ENCODE data around the gene TMEM37. TPM values are rescaled to one million over a fixed set of nuclear protein-coding genes. Genes with fewer than 3 reads are reported as not detected.

Gene TMEM37
- total and polyA plus RNA-seq, 2 of the 8 experiments (the other 6 are each of a cell fraction or from before 2014, with no cell fraction given) = 11.0 to 16.2 TPM

DNA sequence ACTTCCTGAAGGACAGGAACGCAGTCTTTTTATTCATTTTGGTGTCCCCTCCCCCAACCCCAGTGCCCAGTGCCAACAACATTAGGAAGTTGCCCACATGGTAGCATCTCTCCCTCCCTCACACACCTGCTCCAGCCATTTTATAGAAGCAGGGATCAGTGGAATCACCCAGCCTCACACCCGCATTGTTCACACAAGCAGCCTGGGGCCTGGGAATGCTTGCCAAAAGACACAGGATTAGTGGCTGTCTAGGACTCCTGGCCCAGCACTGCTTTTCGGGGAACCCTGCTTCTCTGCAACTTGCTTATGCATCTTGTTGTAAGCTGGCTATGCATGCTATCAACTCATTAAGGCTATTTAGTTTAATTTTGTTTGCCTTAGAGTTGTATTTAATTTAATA, 17.9 kb downstream of the TMEM37 start:
- Histone ChIP-seq H2AK5ac (ENCODE audit: low read depth, low read length) (no peak overlapping the region), H3K14ac (ENCODE audit: insufficient read length) (no peak overlapping the region), H3K9me3 (ENCODE audit: insufficient read depth in 2 of 2, low read depth in 1 of 2, low read length in 1 of 2) (no peaks in the 10 kb centered on the region), H3K27me3 (replicated peaks in 1 of 4; ENCODE audit: control insufficient read depth in 3 of 4, extremely low read depth in 1 of 4, insufficient read depth in 3 of 4, low read length in 3 of 4) (0 out of 7 replicates have a peak, but pooled peaks cover 0 to 3% (median under 1%) of the 10 kb centered on the region in 4 experiments), H2BK12ac (ENCODE audit: low read depth, low read length) (no peak overlapping the region), H4K20me1 (replicated peaks in 1 of 2; ENCODE audit: control insufficient read depth in 1 of 2, insufficient read depth in 2 of 2, low read length in 2 of 2) (no peaks in the 10 kb centered on the region), H3K4me1 (replicated peaks in 1 of 4; ENCODE audit: control insufficient read depth in 3 of 4, insufficient read depth in 4 of 4, low read length in 3 of 4) (peaks cover 0 to 11% (median 3%) of the 10 kb centered on the region in 4 experiments; a peak in 3 of 7 replicates), H3K18ac (ENCODE audit: extremely low read depth, low read length) (no peak overlapping the region), H3K79me1 (ENCODE audit: low read depth, low read length) (no peaks in the 10 kb centered on the region), H3K4me3 (ENCODE audit: extremely low read depth in 1 of 4, insufficient read depth in 2 of 4, low read depth in 3 of 4, low read length in 4 of 4) (no peak overlapping the region), H4K5ac (ENCODE audit: insufficient read length, low read depth, low read length) (no peak overlapping the region), H3K23ac (ENCODE audit: insufficient read length) (no peak overlapping the region), H3K36me3 (ENCODE audit: control insufficient read depth in 2 of 4, insufficient read depth in 4 of 4, low read length in 3 of 4) (no peaks in the 10 kb centered on the region), H3K9ac (replicated peaks in 1 of 4; ENCODE audit: extremely low read depth in 1 of 4, low read depth in 3 of 4, low read length in 3 of 4) (no peak overlapping the region), H2AFZ (ENCODE audit: low read length) (no peak overlapping the region), H3K23me2 (ENCODE audit: low read depth, low read length) (no peaks in the 10 kb centered on the region), H2BK120ac (replicated peaks; ENCODE audit: low read depth, low read length) (no peak overlapping the region), H3K27ac (ENCODE audit: low read depth, low read length) (no peak overlapping the region), H4K8ac (ENCODE audit: extremely low read depth, insufficient read depth, low read length) (no peak overlapping the region), H2BK5ac (ENCODE audit: low read depth, low read length) (no peak overlapping the region), H3K4ac (replicated peaks; ENCODE audit: insufficient read length, low read depth, low read length) (no peak overlapping the region), H3K4me2 (ENCODE audit: insufficient read depth in 1 of 2, low read depth in 2 of 2, low read length in 2 of 2) (no peak overlapping the region), H2BK15ac (ENCODE audit: low read length) (no peak overlapping the region), H3K79me2 (ENCODE audit: control insufficient read depth in 1 of 2, insufficient read depth in 2 of 2, low read length in 2 of 2) (no peaks in the 10 kb centered on the region), H3K56ac (replicated peaks; ENCODE audit: insufficient read length, low read depth, low read length) (no peak overlapping the region), H2BK20ac (ENCODE audit: low read length) (no peak overlapping the region), H4K91ac (replicated peaks; ENCODE audit: insufficient read length, low read length) (no peak overlapping the region)
- DNase-seq (ENCODE audit: low read depth in 1 of 2, low spot score in 2 of 2) (no peak), FAIRE-seq (no peak)
- CTCF ChIA-PET (ENCODE audit: partially characterized antibody) = interaction anchor here (0.9 to 6.9 kb wide), 4 partner anchors 10 to 31 kb away, joined by 3 to 41 read pairs (median 4); no protein-coding TSS in a partner anchor
- POLR2A ChIA-PET (ENCODE audit: partially characterized antibody) = interaction anchor here (1.3 kb wide), 1 partner anchor 15 kb away, joined by 6 read pairs; no protein-coding TSS in a partner anchor
- 88% methylated on average over 3 of the region's 3 CpGs; no CpG with 5 or more reads in 1 of the 2 experiments for WGBS, 2 experiments (ENCODE audit: extremely low coverage in 1 of 2, insufficient coverage in 1 of 2, insufficient read length in 1 of 2, insufficient replicate concordance in 2 of 2, low coverage in 1 of 2, low lambda C conversion rate in 2 of 2, missing lambda C conversion rate in 1 of 2)
- TF ChIP-seq SIRT6 (IDR thresholded peaks at IDR 0.05; ENCODE audit: low read length) = no peak
- no peak for TF ChIP-seq CHD1 (IDR thresholded peaks at IDR 0.05; ENCODE audit: low read depth, low read length)
- no peak for TF ChIP-seq RBBP5 (IDR thresholded peaks at IDR 0.05; ENCODE audit: borderline replicate concordance, low read depth, low read length)
- no peak for TF ChIP-seq EZH2 (IDR thresholded peaks at IDR 0.05; ENCODE audit: low read depth, low read length, severe bottlenecking)
- TF ChIP-seq GABPA (IDR thresholded peaks at IDR 0.05; ENCODE audit: borderline replicate concordance, insufficient read depth, low read length) = no peak
- TF ChIP-seq CBX8 (IDR thresholded peaks at IDR 0.05; ENCODE audit: borderline replicate concordance, low read depth, low read length) = no peak
- TF ChIP-seq RNF2 (IDR thresholded peaks at IDR 0.05; ENCODE audit: borderline replicate concordance, low read depth, low read length, missing control alignments, poor library complexity, severe bottlenecking) = no peak
- no peak for TF ChIP-seq CTBP2 (IDR thresholded peaks at IDR 0.05; ENCODE audit: borderline replicate concordance, insufficient read depth, insufficient read length, low read length)
- TF ChIP-seq TAF7 (optimal IDR thresholded peaks at IDR 0.05; ENCODE audit: borderline replicate concordance, low read depth, low read length) = no peak
- TF ChIP-seq ZNF274 (IDR thresholded peaks at IDR 0.05; ENCODE audit: borderline replicate concordance, extremely low read depth, low read length) = no peak
- no peak for TF ChIP-seq POLR2A (IDR thresholded peaks at IDR 0.05; ENCODE audit: control extremely low read depth in 1 of 2, low read depth in 2 of 2, low read length in 2 of 2)
- no peak for TF ChIP-seq CREB1 (IDR thresholded peaks at IDR 0.05)
- no peak for TF ChIP-seq JUN (IDR thresholded peaks at IDR 0.05; ENCODE audit: low read depth, low read length)
